ENCODE data around the gene NUP153.

Gene NUP153

DNA sequence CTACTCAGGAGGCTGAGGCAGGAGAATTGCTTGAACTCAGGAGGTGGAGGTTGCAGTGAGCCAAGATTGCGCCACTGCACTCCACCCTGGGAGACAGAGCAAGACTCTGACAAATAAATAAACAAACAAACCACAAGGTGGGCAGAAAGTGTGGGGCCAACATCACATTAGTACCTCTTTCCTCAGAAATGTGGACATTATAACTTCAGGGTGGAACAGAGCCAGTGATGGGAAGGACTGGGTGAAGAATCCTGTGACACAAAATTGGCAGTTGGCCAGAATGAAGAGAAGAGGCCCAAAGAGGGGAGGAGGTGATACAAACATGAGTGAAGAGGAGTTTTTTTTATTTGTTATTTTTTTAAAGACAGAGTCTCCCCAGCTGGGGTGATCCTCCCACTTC, 50.6 kb downstream of the NUP153 start:
- no peak for DNase-seq

DNA sequence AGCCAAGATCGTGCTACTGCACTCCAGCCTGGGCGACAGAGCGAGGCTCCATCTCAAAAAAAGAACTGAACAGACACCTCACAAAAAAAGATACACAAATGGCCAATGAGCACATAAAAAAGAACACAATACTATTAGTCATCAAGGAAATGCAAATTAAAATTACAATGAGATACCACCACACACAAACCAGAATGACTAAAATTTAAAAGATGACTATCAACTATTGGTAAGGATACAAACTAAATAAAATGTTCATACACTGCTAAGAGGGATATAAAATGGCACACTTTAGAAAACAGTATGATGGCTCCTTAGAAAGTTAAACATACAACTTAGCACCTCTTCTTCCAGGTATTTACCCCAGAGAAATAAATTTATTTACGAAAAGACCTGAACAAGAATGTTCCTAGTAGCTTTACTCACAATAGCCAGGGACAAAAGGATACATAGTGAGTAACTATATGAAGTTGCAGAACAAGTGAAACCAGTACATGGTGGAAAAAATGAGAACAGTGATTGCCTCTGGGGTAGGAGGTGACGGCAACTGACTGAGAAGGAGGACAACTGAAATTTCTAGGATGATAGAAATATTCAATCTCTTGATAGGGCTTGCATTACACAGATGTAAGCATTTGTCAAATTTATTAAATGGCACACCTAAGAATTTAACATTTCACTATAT, 53.4 kb downstream of the NUP153 start:
- DNase-seq = no peak

DNA sequence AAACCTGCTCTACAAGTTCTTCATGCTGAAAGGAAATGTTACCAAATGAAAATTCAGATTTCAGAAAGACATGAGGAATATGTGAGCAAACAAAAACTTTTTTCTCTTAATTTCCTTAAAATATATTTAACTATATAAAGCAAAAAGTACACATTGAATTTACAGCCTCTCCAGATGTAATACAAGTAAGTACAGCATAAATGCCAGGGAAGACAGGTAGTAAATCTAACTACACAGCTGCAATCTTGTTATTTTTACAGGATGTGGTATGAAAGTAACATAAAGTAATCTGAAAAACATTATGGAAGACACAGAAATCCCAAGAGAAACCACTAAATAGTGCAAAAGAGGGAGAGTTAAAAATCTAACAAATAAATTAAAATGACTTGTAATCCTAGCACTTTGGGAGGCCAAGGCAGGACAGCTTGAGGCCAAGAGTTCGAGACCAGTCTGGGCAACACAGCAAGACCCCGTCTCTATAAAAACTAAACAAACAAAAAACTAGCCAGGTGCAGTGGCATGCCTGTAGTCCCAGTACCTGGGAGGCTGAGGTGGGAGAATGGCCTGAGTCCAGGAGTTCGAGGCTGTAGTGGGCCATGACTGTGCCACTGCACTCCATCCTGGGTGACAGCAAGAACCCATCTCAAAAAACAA, 55.9 kb downstream of the NUP153 start:
- DNase-seq = no peak

DNA sequence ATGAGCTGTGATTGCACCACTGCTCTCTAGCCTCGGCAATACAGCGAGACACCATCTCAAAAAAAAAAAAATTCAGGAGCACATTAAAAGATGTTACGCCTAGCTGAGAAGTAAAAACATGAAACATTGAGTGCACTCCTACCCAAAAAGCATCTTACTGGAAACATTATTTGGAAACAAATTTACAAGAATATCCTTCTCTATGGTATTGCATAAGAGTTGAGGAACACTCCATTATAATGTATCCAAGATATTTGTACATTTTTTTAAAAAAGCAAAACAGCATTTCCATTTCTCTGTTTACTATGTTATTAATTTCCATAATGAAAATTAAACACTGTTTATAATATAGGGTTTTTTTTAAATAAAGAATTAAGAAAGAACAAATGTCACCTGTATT, 58.0 kb downstream of the NUP153 start:
- no peak for DNase-seq

DNA sequence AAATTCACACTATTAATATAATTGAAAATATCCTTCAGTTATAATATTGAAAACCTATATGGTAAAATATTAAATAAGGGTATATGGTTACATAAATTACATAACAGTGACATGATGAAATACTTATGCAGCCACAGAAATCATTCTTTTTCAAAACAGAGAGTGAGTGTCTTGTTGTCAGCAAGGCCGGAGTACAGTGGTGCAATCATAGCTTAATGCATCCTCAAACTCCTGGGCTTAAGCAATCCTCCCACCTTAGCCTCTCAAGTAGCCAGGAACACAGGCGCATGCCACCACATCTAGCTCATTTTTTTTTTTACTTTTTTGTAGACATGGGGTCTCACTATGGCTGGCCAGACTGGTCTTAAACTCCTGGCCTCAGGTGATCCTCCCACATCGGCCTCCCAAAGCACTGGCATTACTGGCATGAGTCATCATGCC, 66.2 kb downstream of the NUP153 start:
- no peak for DNase-seq

DNA sequence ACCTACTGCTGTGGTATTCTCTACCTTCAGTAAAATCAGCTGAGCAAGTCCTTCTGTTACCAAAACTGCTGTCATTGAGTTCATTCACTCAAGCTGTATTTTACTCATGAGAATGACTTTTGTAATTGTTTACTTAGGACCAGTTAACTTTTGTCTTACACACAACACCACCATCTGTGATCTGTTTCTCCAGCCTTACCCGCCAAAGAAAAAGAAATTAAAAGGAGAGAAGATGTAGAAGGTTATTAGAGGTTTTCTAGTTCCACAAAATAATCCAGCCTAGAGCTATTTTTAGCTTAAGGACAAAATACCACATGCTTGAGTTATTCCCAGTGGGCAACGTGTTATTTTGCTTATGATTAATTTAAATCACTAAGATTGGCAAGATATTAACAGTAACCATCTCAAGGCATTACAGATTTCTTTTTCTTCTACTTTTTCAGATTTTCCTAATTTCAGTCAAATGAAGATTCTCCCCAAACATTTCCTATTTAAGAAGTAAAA, 68.5 kb downstream of the NUP153 start:
- DNase-seq = no peak

DNA sequence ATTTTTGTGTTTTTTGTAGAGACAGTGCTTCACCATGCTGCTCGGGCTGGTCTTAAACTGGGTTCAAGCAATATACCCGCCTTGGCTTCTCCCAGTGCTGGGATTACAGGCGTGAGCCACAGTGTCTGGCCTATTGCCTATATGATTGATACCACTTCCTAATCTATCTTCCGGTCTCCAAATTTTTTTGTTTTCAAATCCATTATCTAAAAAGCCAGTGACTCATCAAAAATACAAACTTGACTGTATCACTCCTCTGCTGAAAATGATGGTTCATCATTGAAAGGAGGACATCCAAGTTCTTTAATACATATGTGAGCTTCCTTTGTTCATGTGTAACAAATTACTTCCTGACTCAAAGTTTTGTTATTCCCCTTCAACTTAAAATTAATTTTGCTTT, 71.2 kb downstream of the NUP153 start:
- DNase-seq = no peak

DNA sequence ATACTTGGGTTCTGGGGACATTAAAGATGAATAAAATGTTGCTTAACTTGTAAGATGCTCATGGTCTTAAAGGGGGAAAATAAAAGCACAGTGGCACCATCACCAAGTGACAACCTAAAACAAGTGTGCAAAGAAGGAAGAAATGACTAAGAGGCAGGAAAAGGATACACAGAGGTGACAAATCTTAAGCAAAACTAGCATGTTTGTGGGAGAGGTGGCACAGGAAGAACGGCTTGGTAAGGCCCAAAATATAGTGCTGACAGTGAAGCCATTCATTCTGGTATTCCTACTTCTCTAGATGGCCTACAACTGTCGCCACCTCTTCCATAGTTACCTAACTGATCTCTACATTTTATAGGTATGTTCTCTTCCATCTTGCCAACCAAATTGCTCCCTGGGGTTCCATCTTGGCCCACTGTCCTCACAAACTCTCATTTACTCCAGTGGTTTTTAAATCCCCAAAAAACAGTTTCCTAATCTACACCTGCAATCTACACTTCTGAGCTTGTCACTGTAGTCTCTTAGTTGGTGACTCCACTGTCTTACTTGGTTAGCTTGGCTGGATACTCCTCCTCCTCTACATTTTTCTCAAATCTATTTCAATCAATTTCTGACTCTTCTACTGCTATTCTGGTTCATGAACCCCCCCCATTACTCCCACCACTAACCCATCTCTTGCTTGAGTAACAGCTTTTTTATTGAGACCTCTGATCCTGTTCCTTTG, 73.1 kb downstream of the NUP153 start:
- DNase-seq = peak; percentile 54

DNA sequence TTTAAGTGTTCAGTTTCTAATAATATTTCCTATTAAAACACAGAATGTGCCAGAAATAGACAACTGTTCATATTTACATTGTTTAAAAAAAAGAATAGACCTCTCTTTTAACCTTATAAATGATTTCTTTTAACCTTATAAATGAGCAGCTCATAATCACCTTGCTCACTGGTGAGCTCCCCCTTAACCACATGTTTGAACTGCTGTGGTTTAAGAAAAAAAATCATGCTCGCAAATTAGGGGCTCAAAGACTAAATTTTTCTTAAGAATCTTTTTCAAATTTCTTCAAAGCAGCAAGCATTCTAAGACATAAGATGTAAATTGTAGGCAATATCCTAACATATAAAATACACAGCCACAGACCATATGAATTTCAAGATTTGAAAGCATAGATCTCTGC, 73.8 kb downstream of the NUP153 start:
- DNase-seq = peak; percentile 40

DNA sequence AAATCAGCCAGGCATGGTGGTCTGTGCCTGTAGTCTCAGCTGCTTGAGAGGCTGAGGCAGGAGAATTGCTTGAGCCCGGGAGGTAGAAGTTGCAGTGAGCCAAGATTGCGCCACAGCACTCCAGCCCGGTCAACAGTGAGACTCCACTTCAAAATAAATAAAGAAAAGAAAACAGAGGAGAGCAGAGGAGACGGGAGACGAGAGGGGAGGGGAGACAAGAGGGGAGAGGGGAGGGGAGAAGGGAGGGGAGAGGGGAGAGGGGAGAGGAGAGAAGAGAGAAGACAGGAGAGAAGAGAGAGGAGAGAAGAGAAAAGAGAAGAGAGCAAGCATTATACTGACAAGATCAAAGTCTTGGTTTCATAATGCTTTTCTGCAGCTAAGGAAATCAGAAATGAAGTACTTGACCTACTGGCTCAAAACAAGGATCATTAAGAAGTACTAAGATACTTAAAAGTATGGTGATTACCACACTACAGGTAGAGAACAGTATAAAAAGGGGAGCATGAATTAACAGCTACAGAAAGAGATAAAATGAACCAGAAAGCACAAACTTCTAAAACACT, 76.1 kb downstream of the NUP153 start:
- no peak for DNase-seq

DNA sequence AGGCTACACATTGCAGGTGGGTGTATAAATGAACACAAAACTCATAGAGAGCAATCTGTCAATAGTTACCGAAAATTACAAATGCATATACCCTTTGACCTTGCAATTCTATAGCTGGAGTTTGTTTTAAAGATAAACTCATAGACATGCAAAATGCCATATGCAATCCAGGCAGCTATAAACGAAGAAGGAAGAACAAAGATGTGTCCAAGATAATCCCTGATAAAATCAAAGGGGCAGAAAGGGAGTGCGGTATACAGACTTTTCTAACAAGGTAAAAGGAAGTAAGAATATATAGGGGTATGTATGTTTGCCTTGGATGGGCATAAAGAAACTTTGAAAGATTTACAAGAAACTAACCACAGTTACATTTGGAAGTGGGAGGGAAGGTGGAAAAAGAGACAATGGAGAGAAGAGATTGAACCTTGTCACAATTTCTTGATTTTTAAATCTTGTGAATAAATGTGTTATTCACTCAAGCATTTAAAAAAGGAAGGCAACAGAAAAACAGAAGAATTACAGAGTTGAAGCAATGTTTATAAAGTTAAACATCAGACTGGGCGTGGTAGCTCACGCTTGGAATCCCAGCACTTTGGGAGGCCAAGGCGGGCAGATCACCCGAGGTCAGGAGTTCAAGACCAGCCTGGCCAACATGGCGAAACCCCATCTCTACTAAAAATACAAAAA, 76.8 kb downstream of the NUP153 start:
- no peak for DNase-seq

DNA sequence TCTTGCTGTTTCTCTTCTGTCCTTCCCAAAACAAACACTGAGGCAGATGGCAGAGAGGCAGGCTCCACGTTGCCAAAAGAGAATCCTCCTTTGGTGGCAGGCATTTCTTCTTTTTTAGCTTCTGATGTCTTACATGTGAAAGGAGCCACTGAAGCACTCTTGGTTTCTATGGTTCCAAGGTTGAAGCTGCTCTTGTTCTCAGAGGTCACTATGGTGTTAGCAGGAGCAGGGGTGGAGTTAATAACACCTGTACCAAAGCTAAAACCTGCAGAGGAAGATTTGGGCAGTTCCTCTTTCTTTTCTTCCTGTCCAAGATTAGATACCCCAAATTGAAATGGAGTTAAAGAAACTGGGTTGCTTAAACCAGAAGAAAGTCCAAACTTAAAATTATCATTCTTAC, 77.9 kb downstream of the NUP153 start:
- no peak for DNase-seq

DNA sequence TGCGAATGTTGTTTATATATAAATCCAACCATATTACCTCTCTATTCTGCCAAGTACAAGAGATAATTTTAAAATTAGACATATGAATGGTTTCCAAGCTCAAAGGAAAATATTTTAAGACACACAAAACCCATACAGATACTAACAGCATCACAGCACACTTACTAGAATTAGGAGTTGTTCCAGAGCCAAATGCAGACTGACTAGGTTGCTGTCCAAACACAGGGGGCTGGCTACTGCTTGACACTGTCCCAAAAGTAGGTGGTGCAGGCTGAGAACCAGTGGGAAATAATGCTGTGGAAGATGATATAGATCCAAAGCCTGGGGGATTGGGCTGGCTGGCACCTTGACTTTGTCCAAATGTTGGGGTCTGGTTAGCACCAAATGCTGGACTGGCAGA, 82.3 kb downstream of the NUP153 start:
- DNase-seq = no peak

DNA sequence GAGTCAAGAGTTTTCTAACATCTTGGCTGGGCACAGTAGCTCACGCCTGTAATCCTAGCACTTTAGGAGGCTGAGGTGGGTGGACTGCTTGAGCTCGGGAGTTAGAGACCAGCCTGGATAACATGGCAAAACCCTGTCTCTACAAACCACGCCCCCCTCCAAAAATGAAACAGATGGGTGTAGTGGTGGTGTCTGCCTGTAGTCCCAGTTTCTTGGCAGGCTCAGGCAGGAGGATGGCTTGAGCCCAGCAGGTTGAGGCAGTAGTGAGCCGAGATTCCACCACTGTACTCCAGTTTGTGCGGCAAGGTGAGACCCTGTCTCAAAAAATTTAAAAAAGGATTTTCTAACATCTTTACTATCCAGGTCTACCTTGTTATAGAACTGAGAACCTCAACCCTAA, 84.6 kb downstream of the NUP153 start:
- no peak for DNase-seq

DNA sequence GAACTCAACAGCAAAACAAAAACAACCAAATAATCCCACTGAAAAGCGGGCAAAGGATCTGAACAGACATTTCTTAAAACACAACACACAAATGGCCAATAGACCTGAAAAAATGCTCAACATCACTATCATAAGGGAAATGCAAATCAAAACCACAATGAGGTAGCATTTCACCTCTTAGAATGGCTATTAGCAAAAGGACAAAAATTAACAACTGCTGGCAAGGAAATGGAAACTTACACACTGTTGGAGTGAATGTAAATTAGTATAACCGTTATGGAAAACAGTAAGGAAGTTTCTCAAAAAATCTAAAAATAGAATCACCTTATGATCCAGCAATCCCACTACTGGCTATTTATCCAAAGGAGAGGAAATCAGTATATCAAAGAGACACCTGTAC, 85.7 kb downstream of the NUP153 start:
- no peak for DNase-seq

DNA sequence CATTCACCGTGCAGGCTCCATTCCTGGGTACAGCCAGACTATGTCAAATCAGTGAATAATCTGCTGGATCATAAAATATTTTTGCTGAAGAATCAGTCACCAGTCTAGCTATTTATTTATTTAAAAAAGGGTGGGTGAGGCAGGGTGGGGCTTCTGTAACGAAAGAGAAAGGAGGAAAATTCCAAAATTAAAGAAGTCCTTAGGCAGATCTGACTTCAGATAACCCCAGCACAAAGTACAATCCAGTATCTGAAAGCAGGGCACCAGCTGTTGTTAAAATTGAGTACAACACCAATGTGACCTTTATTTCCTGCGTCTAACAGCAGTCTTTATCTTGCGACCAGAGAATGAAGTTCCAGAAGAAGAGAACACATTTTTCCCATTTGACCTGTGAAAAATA, 90.9 kb downstream of the NUP153 start:
- no peak for DNase-seq

DNA sequence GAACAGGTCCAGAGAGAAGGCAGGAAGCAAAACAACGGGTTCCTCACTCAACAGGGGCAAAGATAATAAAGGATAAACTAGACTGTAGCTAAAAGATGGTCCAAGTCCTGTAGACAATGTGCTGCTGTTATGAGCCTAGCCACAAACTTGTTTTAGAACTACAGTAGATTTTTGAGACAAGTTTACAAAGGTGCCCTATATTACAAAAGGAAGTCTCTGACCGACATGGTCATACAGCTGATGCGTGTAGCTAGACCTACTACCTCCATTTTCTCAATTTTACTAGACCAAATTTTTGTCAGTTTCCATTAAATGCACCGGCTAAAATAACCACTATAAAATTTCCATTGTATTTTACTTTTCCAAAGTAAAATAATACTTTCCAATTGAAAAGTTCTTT, 94.7 kb downstream of the NUP153 start:
- no peak for DNase-seq

DNA sequence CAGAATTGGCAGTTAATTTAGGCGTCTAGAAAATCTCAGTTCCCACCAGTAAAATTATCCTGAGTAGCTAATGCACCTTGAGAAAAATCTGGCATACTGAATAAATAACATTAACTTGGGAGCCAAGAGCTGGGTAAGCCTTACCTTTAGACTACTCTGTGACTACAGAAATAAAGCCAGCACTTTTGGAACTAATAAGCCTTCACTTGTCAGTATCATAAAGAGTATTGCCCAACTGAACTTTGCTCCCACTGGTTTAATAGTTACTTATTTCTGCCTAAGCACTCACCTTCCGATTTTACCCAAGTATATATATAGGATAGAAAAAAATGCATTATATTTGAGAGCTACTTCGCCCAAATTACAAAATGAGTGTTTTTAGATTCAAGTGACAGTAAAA, 95.9 kb downstream of the NUP153 start:
- no peak for DNase-seq

DNA sequence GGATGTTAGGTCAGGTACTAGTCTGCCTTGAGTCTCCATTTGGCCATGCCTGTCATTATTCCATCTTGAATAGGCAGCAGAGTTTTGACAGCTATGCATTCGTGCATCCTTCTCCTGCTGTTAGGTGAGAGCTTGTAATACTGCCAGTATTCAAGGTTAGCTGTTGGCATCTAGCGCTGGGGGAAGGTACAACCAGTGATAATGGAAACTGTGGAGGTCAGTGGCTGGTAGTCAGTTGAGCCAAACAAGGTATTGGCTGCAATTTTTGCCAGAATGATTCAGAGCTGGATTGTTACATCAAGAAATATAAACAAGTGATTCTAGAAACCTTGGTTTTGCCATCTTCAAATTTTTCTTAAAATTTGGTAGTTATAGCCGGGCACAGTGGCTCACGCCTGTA, 100.1 kb downstream of the NUP153 start:
- no peak for DNase-seq

DNA sequence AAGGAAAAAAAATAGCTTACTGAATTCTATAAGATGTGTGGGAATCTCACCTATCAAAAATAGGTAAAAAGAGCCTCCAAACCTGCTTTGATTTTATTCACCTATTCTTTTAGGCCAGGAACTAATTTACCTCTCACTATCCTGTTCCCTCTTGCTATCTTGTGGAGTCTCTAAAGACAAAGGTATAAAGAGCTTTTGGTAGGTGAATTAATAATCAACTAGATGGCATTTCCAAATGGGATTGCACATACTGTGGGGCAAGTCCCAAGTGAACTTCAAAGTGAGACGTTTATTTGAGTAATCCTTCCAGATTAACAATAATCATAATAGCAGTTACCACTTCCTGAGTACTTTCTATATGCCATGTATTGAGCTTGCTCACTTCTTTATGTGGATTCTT, 103.8 kb downstream of the NUP153 start:
- no peak for DNase-seq

DNA sequence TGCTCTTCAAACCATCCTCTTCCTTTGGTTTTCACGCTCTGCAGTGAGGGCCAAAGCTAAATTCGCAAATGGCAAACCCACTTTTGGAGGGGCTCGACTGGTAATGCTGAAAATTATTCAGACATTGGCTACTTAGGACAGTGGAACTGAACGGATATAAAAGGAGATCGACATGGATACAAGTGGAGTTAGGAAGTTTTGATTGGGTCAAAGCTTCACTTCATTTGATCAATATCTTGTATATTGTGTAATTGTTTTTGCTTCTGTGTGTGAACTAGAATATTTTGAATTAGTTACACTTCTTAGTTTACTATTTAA, 105.4 kb downstream of the NUP153 start:
- no peak for DNase-seq

DNA sequence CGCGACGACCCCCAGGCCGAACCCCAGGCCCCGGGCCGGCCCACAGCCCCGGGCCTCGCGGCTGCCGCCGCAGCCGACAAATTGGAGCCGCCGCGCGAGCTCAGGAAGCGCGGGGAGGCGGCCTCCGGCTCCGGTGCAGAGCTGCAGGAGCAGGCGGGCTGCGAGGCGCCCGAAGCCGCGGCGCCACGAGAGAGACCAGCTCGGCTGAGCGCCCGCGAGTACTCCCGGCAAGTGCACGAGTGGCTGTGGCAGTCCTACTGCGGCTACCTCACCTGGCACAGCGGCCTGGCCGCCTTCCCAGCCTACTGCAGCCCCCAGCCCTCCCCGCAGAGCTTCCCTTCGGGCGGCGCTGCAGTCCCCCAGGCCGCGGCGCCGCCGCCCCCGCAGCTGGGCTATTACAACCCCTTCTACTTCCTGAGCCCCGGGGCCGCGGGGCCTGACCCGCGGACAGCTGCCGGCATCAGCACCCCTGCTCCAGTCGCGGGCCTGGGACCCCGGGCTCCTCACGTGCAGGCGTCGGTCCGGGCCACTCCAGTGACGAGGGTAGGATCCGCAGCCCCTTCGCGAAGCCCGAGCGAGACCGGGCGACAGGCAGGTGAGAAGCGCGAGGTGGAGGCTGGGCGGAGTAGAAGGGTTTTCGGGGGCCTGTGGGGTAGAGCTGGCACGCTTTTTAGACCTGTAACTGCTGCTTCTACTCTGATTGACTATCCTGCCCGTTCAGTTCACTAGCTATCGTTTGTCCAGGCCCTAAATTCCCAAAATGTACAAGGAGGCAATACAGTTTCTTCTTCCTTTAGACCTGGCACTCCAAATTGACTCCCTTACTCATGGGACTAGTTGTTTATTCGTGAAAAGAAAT, 106.0 kb downstream of the NUP153 start:
- DNase-seq = peak; percentile 23

Measured in CD4-positive, alpha-beta T cell treated with Interleukin-4 for 4 hours (primary cell).